ENCODE measurements around the gene APOD.

- TF ChIP-seq CTCF (conservative IDR thresholded peaks at IDR 0.05) = no peak
- no peak for TF ChIP-seq EZH2 (IDR thresholded peaks at IDR 0.05; ENCODE audit: low read depth)
These were observed 12.8 kb downstream of the APOD start for GRCh38 chr3:195570912-195571311.

Data from PC-9 (cell line).